Osteoblast (primary cell): ENCODE measurements around the gene SNX10. TPM values are rescaled to one million over a fixed set of nuclear protein-coding genes. Genes with fewer than 3 reads are reported as not detected.

Experiments
- DNase-seq: peaks from one replicate; pipeline ENCODE4 v3.0.0; 2011; ENCODE audit warnings: low spot score, mixed read lengths; ENCODE audit not compliant: insufficient read length; ENCODE audit errors: missing footprints
- H2AFZ ChIP-seq: 2 replicates; pipeline ENCODE4 v1.6.0; 2011; ENCODE audit warnings: mild to moderate bottlenecking, low read length
- H3K27ac ChIP-seq: 2 replicates; pipeline ENCODE4 v1.5.1; 2011; ENCODE audit warnings: mild to moderate bottlenecking, low read depth, low read length, moderate library complexity
- H3K27me3 ChIP-seq: 2 replicates; pipeline ENCODE4 v1.6.0; 2012; ENCODE audit warnings: mild to moderate bottlenecking, control low read depth, inconsistent platforms, low read length, moderate library complexity; ENCODE audit not compliant: insufficient read depth
- H3K36me3 ChIP-seq: 2 replicates; pipeline ENCODE4 v1.5.1; 2011; ENCODE audit warnings: mild to moderate bottlenecking, low read length, control low read depth, moderate library complexity; ENCODE audit not compliant: insufficient read depth
- H3K4me1 ChIP-seq: 2 replicates; pipeline ENCODE4 v1.5.1; 2011; ENCODE audit warnings: mild to moderate bottlenecking, low read length, control low read depth, moderate library complexity; ENCODE audit not compliant: insufficient read depth
- H3K4me2 ChIP-seq: 2 replicates; pipeline ENCODE4 v1.6.0; 2011; ENCODE audit warnings: mild to moderate bottlenecking, low read length; ENCODE audit not compliant: insufficient read depth
- H3K4me3 ChIP-seq: fragments of 200-600 bp; sonication (generic); 3 replicates; pipeline ENCODE4 v1.5.1; 2012; ENCODE audit warnings: mild to moderate bottlenecking, low read length, inconsistent platforms; ENCODE audit not compliant: insufficient read depth
- H3K79me2 ChIP-seq: 2 replicates; pipeline ENCODE4 v1.6.0; 2012; ENCODE audit warnings: mild to moderate bottlenecking, low read length, control low read depth, inconsistent platforms; ENCODE audit not compliant: insufficient read depth
- H3K9me3 ChIP-seq: 2 replicates; pipeline ENCODE4 v1.5.1; 2011; ENCODE audit warnings: low read depth, low read length, control low read depth
- H4K20me1 ChIP-seq: 2 replicates; pipeline ENCODE4 v1.6.0; 2012; ENCODE audit warnings: mild to moderate bottlenecking, low read length, control low read depth; ENCODE audit not compliant: insufficient read depth
- CTCF ChIP-seq: IDR thresholded peaks from 2 replicates; pipeline ENCODE4 v1.5.1; 2011; ENCODE audit warnings: mild to moderate bottlenecking, low read depth, low read length, moderate library complexity; ENCODE audit errors: extremely low read depth
- total RNA-seq: library from RNA; depleted of rRNA; stranded (reverse); fragments of >200 nt; gene quantifications from 2 replicates; pipeline ENCODE4 v1.2.3, GENCODE V29; 2012

SNX10 gene
- total RNA-seq, 1 donor: 0.72 TPM

DNA sequence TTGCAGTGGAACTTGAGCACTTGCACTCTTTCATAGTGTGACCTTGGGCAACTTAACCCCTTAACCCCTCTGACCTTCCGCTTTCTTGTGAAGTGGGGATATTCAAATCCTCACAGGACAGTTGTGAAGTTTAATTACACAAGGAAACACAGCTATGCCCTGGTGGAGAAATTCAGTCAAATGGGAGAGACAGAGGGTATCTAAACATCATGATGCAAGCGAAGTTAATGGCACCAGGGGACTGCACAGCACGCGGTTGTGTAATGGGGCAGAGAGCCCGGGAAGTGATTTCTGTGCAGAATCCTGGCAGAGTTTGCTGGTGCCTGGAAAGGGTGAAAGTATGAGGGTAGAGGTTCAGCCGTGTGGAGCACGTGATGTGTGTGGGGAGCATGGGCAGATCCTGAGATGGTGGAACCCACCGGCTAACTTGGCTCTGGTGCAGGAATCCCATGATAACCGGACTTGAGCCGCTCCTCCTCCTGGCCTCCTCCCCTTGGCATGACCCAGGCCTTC lies 51.7 kb downstream of the SNX10 start:
- no peak overlapping the region for H3K4me3 ChIP-seq
- no peaks in the 10 kb centered on the region for H3K36me3 ChIP-seq
- peak; percentile 84 for DNase-seq
- no peak for TF ChIP-seq CTCF
- no peaks in the 10 kb centered on the region for H4K20me1 ChIP-seq
- no peaks in the 10 kb centered on the region for H3K79me2 ChIP-seq
- H3K27me3 ChIP-seq: no peaks in the 10 kb centered on the region
- H2AFZ ChIP-seq: no peak overlapping the region
- no peak overlapping the region for H3K4me2 ChIP-seq
- peaks cover 6% of the 10 kb centered on the region for H3K4me1 ChIP-seq
- H3K9me3 ChIP-seq: no peaks in the 10 kb centered on the region
- no peak overlapping the region for H3K27ac ChIP-seq

- Histone ChIP-seq H3K4me2 (no peak overlapping the region), H3K79me2 (no peaks in the 10 kb centered on the region), H3K27me3 (no peaks in the 10 kb centered on the region), H3K9me3 (no peaks in the 10 kb centered on the region), H2AFZ (no peak overlapping the region), H3K4me3 (no peak overlapping the region), H3K36me3 (no peaks in the 10 kb centered on the region), H3K27ac (no peak overlapping the region), H4K20me1 (no peaks in the 10 kb centered on the region), H3K4me1 (peaks cover 6% of the 10 kb centered on the region)
- no peak for TF ChIP-seq CTCF
- DNase-seq: no peak
Observed at GRCh38 chr7:26343837-26344236, 52.2 kb downstream of the SNX10 start.

DNA sequence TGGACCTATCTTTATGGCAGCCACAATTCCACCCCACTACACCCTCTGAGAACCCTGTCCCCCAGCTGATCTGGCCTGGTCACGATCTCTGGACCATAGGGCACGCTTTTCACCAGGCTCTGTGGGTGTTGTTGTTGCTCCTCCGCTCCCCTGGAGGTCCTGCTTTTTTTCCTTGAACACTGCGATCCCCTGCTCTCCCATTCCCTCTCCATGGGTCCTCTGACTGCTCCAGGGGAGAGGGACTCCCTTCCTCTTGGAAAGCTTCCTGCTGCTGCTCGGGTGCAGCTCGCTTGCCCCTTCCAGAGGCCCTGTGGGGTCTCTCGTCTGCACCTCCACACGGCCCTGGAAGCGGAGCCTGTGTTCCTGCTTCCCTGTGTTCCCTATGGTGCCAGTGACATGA lies 53.5 kb downstream of the SNX10 start:
- no peaks in the 10 kb centered on the region for H3K36me3 ChIP-seq
- H3K4me2 ChIP-seq: no peak overlapping the region
- DNase-seq: no peak
- no peaks in the 10 kb centered on the region for H3K9me3 ChIP-seq
- no peak overlapping the region for H2AFZ ChIP-seq
- H3K27ac ChIP-seq: no peak overlapping the region
- no peaks in the 10 kb centered on the region for H3K27me3 ChIP-seq
- H3K4me1 ChIP-seq: peaks cover 6% of the 10 kb centered on the region
- H3K79me2 ChIP-seq: no peaks in the 10 kb centered on the region
- TF ChIP-seq CTCF: no peak
- H4K20me1 ChIP-seq: no peaks in the 10 kb centered on the region
- no peak overlapping the region for H3K4me3 ChIP-seq

DNA sequence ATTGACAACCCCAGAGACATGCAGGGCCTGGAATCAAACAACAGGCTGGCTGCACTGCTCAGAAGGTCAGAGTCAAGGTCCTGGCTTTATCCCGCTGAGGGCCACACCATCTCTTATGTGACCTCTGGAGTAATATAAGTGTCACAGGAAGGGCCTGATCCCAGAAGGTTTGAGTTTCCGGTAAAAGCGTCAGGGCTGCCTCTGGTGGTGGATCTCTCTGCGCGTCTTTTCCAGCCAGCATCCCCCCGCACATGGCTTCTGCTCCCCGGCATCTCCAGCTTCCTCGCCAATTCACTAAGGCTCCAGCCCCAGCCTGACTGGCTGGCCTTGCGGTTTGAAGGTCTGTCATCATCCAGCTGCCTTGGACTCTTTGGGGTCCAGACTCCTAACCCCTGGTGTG lies 54.2 kb downstream of the SNX10 start:
- Histone ChIP-seq H3K4me1 (peaks cover 6% of the 10 kb centered on the region), H3K27me3 (no peaks in the 10 kb centered on the region), H3K9me3 (no peaks in the 10 kb centered on the region), H4K20me1 (no peaks in the 10 kb centered on the region), H3K4me3 (no peak overlapping the region), H2AFZ (no peak overlapping the region), H3K4me2 (no peak overlapping the region), H3K79me2 (no peaks in the 10 kb centered on the region), H3K36me3 (no peaks in the 10 kb centered on the region), H3K27ac (no peak overlapping the region)
- DNase-seq: no peak
- TF ChIP-seq CTCF: no peak
